DOHH2 (cell line): ENCODE results near the gene MDM1.

ENCODE experiments used
- H3F3A ChIP-seq: fragments of 200-600 bp; sonication (generic), shearing (Covaris generic); 2 replicates; pipeline ENCODE4 v1.6.0; 2016; ENCODE audit warnings: antibody characterized with exemption, mild to moderate bottlenecking; ENCODE audit not compliant: control insufficient read depth, insufficient read depth
- H3K27ac ChIP-seq: fragments of 200-600 bp; sonication (generic); 2 replicates; pipeline ENCODE4 v1.5.1; 2014; ENCODE audit warnings: low read depth, mild to moderate bottlenecking, low read length, moderate library complexity
- H3K27me3 ChIP-seq: fragments of 200-600 bp; sonication (generic); 2 replicates; pipeline ENCODE4 v1.6.1; 2014; ENCODE audit warnings: mild to moderate bottlenecking, low read length, mixed read lengths; ENCODE audit not compliant: control insufficient read depth
- H3K36me3 ChIP-seq: fragments of 200-600 bp; sonication (generic); 2 replicates; pipeline ENCODE4 v1.6.1; 2014; ENCODE audit warnings: mild to moderate bottlenecking, low read length, moderate library complexity, mixed read lengths; ENCODE audit not compliant: control insufficient read depth
- H3K4me1 ChIP-seq: fragments of 200-600 bp; sonication (generic); 2 replicates; pipeline ENCODE4 v1.6.1; 2014; ENCODE audit warnings: mild to moderate bottlenecking, low read length, mixed read lengths; ENCODE audit not compliant: control insufficient read depth
- H3K4me2 ChIP-seq: fragments of 200-600 bp; sonication (generic); 2 replicates; pipeline ENCODE4 v1.6.0; 2014; ENCODE audit warnings: mild to moderate bottlenecking, low read length, moderate library complexity
- H3K4me3 ChIP-seq: fragments of 200-600 bp; sonication (generic); 2 replicates; pipeline ENCODE4 v1.5.1; 2014; ENCODE audit warnings: mild to moderate bottlenecking, low read length, mixed read lengths
- H3K79me2 ChIP-seq: fragments of 200-600 bp; sonication (generic); 2 replicates; pipeline ENCODE4 v1.6.1; 2014; ENCODE audit warnings: mild to moderate bottlenecking, low read length, mixed read lengths; ENCODE audit not compliant: control insufficient read depth
- H3K9me2 ChIP-seq: fragments of 200-600 bp; sonication (generic); replicated peaks from 2 replicates; pipeline ENCODE4 v1.6.1; 2014; ENCODE audit warnings: mild to moderate bottlenecking, low read length, mixed read lengths; ENCODE audit not compliant: control insufficient read depth
- H3K9me3 ChIP-seq: fragments of 200-600 bp; sonication (generic); 2 replicates; pipeline ENCODE4 v1.6.1; 2014; ENCODE audit warnings: antibody characterized with exemption, low read length, mixed read lengths; ENCODE audit not compliant: control insufficient read depth, insufficient read depth
- H4K20me1 ChIP-seq: fragments of 200-600 bp; sonication (generic); 2 replicates; pipeline ENCODE4 v1.6.0; 2014; ENCODE audit warnings: low read depth, mild to moderate bottlenecking, antibody characterized with exemption, low read length, moderate library complexity; ENCODE audit not compliant: control insufficient read depth, insufficient read depth
- EZH2phosphoT487 ChIP-seq: fragments of 200-600 bp; sonication (generic); IDR thresholded peaks from 2 replicates; pipeline ENCODE4 v1.6.1; 2017; ENCODE audit warnings: borderline replicate concordance, mild to moderate bottlenecking, antibody characterized with exemption, low read length, moderate library complexity, mixed read lengths
- TF ChIP-seq, protein P1 (sequence below): fragments of 200-600 bp; sonication (generic); IDR thresholded peaks from one replicate; pipeline ENCODE4 v1.5.1; 2014; ENCODE audit warnings: antibody characterized with exemption, mild to moderate bottlenecking, low read depth, low read length; ENCODE audit not compliant: poor library complexity, severe bottlenecking

MDM1 gene

DNA sequence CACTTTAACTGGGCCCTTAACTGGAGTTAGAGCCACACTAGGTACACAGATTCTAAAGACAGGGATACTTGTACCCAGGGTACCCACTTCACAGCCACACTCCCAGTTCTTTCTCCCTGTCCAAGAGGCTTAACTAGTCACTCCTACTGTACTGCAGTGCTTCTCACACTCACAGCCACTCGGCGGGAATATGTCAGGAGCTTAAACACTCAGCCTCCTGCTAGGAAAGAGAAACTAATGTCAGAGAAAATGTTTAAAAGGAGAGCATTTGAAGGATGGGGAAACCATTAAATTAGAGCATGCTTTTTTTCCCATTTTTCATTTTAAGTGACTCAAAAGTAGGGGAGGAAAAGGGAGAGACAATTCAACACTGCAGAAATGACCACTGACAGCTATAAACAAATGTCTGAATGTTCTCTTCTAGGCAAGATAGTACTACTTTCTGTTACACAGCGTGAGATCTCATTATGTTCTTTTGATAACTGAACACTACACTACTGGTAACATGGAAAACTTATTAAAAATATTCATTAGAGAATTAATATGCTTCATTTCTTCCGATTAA is 22.9 kb upstream of the MDM1 start:
- Histone ChIP-seq H3K4me2 (no peak overlapping the region), H3K9me2 (no peaks in the 10 kb centered on the region), H3F3A (peaks cover 2% of the 10 kb centered on the region; the same call in 1 of the 2 replicates), H3K4me3 (no peak overlapping the region), H3K27me3 (no peaks in the 10 kb centered on the region), H3K4me1 (peaks cover 17% of the 10 kb centered on the region), H4K20me1 (no peaks in the 10 kb centered on the region), H3K79me2 (no peaks in the 10 kb centered on the region), H3K36me3 (no peaks in the 10 kb centered on the region), H3K27ac (no peak overlapping the region), H3K9me3 (no peaks in the 10 kb centered on the region)
- TF ChIP-seq, protein P1, sequence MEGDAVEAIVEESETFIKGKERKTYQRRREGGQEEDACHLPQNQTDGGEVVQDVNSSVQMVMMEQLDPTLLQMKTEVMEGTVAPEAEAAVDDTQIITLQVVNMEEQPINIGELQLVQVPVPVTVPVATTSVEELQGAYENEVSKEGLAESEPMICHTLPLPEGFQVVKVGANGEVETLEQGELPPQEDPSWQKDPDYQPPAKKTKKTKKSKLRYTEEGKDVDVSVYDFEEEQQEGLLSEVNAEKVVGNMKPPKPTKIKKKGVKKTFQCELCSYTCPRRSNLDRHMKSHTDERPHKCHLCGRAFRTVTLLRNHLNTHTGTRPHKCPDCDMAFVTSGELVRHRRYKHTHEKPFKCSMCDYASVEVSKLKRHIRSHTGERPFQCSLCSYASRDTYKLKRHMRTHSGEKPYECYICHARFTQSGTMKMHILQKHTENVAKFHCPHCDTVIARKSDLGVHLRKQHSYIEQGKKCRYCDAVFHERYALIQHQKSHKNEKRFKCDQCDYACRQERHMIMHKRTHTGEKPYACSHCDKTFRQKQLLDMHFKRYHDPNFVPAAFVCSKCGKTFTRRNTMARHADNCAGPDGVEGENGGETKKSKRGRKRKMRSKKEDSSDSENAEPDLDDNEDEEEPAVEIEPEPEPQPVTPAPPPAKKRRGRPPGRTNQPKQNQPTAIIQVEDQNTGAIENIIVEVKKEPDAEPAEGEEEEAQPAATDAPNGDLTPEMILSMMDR: no peak
- TF ChIP-seq EZH2phosphoT487: no peak

GRCh38 chr12:68352067-68352466 is 19.9 kb upstream of the MDM1 start:
- H3K9me3 ChIP-seq: no peaks in the 10 kb centered on the region
- no peaks in the 10 kb centered on the region for H4K20me1 ChIP-seq
- H3K27me3 ChIP-seq: no peaks in the 10 kb centered on the region
- no peak overlapping the region for H3K27ac ChIP-seq
- H3K4me1 ChIP-seq: no peaks in the 10 kb centered on the region
- TF ChIP-seq, protein P1: no peak
- no peak for TF ChIP-seq EZH2phosphoT487
- H3F3A ChIP-seq: no peaks in the 10 kb centered on the region
- no peaks in the 10 kb centered on the region for H3K9me2 ChIP-seq
- no peak overlapping the region for H3K4me3 ChIP-seq
- no peaks in the 10 kb centered on the region for H3K36me3 ChIP-seq
- no peaks in the 10 kb centered on the region for H3K79me2 ChIP-seq
- no peak overlapping the region for H3K4me2 ChIP-seq

- TF ChIP-seq EZH2phosphoT487: no peak
- TF ChIP-seq, protein P1: no peak
- no peak overlapping the region for H3K4me2 ChIP-seq
- H3K27ac ChIP-seq: no peak overlapping the region
These were observed 18.6 kb upstream of the MDM1 start for GRCh38 chr12:68350753-68351152.

More at GRCh38 chr12:68350753-68351152, 18.6 kb upstream of the MDM1 start:
- Histone ChIP-seq H3K79me2 (no peaks in the 10 kb centered on the region), H3K9me3 (no peaks in the 10 kb centered on the region), H3K9me2 (no peaks in the 10 kb centered on the region), H3K36me3 (no peaks in the 10 kb centered on the region), H3F3A (no peaks in the 10 kb centered on the region), H4K20me1 (no peaks in the 10 kb centered on the region), H3K4me1 (peaks cover 3% of the 10 kb centered on the region; the same call in 1 of the 2 replicates), H3K27me3 (no peaks in the 10 kb centered on the region), H3K4me3 (no peak overlapping the region)
